HG02763 (cell line): Measurements from ENCODE around the gene PRCC.

Experiments
- ATAC-seq: cut with Tn5 transposase; IDR thresholded peaks from one replicate; pipeline ENCODE4 v1.9.1; 2021; ENCODE audit warnings: mild to moderate bottlenecking, moderate library complexity; ENCODE audit not compliant: unreplicated experiment

Gene PRCC

DNA sequence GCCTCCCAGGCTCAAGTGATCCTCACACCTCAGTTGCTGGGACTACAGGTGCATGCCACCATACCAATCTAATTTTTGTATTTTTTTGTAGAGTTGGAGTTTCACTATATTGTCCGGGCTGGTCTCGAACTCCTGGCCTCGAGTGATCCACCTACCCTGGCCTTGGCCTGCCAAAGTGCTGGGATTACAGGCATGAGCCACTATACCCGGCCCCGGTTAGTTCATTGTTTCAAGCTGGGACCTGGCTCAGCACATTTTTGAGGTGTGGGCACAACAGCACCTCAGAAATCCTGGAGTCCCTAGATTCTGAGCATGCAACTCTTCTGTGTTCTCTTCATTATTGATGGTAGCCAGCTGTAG lies 28.0 kb downstream of the PRCC start:
- no peak for ATAC-seq

DNA sequence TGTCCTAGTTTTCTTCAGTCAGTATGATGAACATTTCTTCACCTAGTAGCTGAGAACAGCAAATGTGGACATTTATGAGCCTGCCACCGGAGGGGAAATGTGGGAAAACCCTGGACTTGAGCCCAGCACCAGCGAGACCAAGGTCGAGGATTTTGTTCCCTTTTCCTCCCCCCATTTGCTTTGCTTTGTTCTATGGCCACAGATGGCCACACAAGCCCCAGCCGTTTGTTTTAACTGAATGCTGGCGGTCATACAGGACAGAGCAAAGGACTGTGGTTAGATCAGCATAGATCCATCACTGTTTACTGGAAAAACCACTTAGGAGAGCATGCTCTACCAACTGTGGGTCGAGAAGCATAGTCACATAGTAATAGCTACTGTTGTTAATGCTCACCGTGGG lies 28.5 kb downstream of the PRCC start:
- no peak for ATAC-seq

DNA sequence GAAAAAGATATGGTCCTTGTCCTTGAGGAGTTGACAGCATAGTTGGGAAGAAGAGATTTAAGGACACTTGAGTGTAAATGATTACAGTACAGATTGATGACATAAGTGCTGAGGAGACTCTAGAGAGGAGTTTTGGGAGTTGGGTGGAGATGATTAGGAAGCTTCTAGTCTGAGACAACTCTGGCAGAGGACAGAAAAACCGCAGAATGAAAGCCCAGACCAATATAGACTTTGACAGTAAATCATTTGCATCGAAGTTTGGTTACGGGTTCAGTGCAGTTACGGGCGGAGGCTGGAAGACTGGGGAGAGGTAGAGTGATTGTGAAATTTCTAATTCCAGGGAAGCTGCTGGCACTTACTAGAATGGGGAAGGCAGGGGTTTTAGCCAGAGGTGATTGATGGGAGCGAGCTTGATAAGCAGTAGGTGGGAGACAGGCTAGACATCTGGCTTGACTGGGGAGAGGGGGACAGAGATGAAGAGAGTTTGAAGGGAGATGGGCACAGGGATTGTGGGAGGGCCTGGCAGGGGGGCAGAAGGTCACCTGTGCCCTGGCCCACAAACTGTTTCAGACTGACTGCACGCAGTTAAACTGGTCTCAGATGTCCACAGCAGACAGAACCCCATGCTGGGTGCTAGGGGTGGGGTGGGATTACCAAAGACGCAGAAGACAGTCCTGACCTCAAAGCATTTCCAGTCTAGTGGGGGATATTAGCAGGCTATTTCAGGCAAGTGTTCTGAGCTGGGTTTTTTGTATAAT lies 29.2 kb downstream of the PRCC start:
- peak; percentile 41 for ATAC-seq

DNA sequence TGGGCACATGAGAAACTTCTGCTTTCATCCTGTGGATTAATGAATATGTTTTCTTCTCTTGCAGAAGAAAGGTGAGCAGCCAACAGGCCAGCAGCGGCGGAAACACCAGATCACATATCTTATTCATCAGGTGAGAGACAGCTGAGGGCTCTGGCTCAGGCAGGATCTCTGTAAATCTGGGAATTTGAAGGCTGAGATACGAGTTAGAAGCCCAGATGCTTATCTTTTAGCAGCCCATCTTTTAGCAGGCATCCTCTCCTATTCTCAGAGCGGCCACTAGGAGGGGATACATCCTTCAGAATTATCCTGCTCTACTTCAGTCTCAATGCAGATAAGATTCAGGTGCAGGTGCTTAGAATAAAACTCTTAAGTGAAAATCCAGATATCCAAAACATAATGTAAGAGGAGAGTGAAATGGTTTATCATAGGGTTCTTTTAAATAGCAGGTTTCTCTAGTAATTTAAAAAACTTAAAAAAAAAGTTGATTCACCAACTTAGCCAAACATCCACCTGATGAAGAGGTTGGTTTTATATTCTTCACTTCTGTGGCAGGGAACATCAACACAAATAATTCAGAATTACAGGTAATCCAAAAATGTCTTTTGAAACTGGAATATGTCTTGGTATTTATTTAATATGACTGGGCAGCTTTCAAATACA lies 30.0 kb downstream of the PRCC start:
- no peak for ATAC-seq

DNA sequence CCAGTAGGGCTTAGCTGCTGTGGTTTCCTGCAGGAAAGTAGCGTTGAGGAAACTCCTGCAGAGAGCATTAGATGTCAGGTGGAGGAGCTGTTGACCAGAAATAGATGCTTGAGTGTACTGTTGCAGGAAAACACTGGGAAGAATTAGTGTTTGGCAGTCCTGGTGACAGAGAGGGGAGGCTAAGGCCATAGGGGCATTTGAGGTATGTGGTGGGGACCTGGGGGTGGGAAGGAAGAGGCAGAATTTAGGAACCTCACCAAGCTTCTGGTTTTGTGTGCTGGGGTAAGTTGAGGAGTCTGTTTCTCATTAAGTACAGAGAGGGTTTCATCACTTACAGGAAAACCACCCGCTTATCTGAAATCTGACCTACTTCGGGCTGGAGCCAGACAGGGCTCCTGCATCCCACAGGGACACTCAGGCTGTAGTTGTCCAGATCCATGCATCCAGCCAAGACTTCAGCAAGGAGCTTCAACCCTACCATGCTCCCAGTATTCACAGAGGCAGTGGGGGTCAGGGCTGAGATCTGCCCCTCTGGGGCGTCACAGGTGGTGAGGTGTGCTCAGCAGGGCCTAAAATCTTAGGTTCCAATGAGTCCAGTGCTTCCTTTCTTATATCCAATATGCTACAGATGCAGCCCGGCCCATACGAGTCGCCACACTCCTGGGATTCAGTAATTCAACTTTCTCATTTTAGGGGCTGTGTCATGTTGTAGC lies 34.2 kb downstream of the PRCC start:
- no peak for ATAC-seq

DNA sequence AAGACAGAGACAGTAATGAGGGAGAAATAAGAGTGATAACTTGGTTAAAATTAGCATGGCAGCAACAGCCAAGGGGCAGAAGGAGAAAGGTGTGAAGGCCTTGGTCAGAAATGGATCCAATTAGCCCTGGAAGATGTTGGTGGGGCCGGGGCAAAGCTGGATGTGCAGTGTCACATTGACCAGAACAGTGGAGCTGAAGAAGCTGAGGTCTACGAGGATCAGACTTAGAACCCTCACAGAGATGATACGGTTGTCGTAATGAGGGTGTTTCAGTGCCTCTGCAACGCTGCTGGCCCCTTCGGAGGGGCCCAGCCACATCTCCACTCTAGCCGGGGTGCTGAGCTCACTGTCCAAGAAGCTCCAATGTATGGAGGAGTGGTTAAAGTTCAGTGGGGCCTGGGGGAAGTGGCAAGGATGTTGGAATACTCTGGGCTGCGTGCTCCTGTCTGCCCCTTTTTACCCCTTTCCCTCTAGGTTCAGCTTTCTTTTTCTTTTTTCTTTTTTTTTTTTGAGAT lies 35.1 kb downstream of the PRCC start:
- ATAC-seq: no peak

DNA sequence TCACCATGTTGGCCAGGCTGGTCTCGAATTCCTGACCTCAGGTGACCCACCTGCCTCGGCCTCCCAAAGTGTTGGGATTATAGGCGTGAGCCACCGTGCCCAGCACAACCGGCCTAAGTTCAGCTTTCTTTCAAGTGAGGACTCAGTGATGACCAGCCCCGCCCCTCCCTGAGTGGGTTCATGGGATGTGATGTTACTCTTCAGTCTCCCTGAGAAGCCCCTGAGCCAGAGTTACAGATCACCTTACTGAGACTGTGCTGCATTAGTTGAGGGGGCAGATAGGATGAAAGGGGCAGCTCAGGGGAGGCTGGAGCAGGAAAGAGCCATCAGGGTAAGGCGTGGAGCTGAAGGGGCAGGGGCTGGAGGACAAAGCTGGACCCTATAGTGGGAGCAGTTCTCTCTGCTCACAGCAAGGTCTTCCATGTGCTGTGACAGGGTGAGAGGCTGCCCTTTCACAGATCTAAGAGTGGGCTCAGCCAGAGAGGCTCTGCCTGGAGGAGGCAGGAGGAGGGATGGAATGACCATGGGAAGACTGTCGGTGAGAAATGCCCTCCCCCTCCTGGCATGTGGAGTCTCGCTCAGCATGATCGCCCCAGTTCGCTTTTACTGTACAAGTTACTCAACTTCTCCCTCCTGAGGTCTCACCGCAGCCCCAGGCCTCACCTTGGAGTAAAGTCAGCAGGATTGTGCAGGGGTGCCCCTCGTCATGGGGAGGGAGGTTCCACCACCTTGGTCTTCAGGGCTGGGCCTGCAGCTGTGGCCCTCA lies 35.9 kb downstream of the PRCC start:
- no peak for ATAC-seq

DNA sequence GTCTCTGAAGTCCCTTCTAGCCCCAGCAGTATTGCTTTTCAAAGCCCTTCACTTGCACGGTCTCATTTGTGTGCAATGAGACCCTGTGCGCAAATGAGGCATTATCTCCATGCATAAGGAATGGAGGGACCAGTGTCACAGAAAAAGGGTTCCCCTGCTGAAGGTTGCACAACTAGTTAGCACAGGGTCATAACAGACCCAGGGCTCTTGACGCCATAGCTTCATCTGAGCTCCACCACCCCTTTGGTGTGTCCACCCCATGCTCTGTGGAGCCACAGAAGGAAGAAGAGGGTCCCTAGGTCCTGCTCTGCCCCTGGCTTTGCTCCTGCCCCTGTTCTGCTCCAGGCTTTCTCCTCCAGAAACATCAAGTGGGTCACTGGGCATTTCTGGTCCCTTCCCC lies 36.7 kb downstream of the PRCC start:
- no peak for ATAC-seq

DNA sequence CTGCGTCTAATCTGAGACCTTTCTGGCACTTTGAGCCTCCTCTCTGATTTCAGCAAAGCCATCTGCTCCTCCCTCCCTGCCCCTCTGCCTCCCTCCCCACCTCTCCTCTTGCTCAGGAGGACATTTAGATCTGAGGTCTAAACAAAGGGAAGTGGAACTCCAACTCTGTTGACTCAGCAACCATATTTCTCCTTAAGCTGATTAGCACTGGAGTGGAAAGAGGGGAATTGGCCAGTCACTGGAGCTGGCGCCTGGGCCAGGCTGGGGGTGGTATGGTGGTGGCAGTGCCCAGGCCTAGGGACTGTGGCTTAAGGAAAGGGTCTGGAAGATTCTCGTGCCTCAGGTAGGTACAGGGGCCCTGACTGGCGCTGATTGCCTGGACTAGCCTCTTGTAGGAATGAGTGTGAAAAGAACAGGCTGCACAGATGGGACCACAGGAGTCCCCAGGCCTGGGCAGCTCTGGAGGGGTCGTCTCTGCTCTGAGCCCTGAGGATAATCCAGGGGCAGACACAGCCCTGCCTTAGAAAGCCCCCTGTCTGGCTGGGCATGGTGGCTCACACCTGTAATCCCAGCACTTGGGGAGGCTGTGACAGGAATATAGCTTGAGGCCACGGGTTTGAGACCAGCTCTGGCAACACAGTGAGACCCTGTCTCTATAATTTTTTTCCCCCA lies 37.4 kb downstream of the PRCC start:
- ATAC-seq: no peak

DNA sequence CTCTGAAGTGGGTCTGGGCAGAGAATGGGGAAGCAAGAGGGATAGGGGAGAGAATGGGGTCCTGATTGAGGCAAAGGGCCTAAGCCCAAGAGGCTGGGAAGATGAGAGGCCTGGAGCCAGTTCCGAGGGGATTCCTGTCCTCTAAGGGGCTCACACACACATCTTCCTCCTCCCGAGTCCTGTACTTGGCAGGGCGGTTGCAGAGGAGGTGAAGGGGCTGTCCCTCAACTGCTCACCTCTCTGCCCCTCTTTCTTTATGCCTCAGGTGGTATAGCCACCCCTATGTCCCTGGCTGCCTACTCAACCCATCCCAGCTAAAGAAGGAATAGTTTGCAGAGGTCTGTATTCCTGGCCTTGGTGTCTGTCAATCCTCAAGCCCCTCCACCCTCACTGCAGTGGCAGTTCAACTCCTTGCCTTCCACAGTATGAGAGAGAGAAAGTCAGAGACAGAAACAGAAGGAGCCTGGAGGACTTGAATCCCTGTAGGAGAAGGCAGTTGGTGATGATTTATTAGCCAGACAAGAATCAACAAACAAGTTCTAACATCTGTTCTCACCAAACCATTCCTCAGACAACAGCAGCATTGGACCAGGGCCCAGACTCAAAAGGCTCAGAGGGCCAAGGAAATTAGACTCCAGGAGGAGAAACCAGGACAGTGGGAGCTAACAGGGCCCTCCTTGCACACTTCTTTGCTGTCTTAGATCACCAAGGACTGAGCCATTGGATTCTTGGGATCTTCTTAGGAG lies 38.6 kb downstream of the PRCC start:
- no peak for ATAC-seq

DNA sequence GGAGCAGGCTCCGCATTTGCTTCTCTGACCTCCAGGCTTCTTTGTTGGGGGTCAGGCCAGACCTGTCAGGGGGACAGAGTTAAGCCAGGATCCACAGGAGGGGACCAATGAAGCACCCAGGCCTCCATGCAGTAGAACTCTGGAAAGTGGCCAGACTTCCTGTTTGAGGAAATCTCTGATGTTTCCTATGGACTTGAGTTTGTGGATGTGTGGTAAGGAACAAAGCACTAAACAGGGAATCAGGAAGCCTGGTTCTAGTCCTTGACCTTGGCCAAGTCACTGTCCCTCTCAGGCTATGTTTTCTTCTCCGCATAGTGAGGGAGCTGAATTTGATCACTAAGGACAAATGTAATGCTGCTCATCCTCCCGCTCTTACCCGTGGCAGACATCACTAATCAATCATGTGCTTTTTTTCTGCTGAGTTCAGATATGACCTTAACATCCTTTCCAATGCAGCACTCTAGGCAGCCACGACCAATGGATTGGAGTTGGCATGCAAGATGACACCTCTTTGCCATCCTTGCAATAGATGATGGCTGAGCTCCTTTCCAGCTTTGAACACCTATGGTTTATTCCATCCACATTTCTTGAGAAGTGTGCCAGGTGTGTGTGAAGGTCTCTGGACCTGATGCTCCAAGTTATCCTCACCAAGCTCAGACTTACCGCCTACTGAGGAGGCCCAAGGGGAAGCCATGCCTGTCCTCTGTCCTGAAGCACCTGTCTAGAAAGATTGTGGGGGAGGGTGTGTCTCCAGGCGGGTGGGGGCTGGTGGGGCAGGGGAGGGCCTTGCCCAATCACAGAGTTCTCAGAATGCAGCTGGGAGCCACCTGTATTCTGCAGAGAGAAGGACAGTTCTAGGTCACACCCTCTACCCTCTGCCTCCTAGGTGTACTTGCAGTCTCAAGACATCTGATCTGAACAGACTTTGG lies 39.4 kb downstream of the PRCC start:
- ATAC-seq: no peak

DNA sequence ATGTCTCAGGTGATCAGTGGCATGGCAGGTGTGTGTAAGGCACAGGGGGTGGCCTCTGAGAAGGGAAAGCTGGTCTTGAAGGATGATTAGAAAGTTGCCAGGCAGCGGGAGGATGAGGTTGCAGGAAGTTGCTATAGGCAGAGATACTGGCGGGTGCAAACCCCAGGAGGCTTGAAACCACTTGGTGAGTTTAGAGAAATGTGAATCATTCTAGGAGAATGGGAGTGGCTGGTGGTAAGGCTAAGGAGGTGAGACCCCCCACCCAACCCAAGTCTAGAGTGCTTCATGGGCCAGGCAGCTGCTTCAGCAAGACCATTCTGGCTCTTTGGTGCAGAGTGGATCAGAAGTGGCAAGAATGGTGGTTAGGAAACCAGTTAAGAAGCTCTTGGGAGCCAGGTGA lies 40.3 kb downstream of the PRCC start:
- no peak for ATAC-seq

DNA sequence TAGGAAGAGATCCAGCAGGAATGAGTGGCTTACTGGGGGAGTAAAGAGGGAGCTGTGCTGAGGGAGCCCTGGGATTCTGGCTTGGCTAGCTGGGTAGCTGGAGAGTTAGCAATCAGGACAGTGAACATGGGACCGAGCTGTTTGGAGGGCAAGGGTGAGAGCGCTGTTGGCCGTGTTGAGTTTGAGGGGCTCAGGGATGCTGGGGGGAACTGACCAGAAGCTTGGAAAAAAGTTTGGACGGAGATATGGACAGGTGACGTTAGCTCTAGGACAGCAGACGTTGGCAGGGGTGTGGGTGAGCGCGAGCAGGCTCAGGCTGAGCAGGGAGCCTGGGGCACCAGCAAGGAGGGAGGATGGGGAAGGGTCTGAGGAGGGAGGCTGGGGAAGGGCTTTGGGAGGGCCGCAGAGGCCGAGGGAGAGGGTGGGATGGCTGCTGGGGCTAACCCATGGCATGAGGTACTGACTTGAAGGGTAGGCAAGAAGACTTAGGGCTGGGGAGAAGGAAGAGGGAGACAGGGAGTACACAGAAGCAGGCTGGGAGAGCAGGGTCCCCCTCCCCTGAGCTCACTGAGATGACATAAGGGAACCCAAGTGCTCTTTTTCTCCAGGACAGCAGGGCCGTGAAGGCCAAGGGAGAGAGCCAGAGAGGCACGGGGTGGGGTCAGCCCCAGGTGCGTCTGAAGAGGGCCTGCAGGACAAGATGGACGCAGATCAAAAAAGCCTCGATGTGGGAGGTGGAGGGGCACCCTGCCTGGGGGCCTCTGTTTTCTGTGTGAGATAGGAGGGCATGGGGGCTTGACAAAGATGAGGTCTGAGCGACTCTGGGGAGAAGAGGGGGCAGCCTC lies 41.1 kb downstream of the PRCC start:
- ATAC-seq: no peak

DNA sequence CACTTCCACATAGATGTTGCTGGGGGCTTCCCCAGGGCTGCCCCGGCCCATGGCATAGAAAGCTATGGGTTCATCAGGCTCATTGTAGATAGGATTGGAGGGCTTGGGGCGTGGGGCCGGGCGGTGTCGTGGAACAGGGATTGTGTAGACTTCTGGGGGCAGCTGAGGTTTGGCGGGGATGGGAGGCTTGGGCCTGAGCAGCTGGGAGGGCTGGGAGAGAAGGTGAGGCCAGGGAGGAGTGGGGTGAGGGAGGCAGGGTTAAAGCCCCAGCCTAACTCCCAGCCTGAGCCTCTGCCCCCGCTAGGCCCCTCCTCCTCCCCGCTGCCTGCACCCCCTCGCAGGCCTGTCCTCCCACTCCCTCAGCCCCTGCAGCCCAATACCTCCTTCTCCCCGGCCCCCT lies 41.9 kb downstream of the PRCC start:
- no peak for ATAC-seq

DNA sequence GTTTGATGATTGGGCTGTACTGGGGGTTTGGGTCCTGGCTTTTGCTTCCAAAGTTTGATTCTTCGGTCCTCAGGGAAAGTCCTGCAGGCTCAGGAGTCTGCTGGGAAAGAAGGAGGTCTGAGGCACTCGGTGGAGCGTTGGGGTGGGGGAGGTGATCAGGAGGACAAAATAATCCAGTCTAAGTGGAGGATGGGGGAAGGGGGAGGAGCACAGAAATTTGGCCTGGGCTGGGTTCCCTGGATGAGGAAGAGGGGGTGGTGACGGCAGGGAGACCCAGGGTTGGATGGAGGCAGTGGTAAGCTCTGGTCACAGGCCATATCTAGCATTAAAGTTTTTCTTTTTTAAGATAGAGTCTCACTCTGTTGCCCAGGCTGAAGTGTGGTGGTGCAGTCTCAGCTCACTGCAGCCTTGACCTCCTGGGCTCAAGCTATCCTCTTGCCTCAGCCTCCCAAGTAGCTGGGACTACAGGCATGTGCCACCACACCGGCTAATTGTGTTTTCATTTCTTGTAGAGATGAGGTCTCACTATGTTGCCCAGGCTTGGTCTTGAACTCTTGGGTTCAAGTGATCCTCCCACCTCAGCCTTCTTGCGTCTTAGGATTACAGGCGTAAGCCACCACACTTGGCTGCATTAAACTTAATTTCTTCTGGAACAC lies 42.5 kb downstream of the PRCC start:
- no peak for ATAC-seq

DNA sequence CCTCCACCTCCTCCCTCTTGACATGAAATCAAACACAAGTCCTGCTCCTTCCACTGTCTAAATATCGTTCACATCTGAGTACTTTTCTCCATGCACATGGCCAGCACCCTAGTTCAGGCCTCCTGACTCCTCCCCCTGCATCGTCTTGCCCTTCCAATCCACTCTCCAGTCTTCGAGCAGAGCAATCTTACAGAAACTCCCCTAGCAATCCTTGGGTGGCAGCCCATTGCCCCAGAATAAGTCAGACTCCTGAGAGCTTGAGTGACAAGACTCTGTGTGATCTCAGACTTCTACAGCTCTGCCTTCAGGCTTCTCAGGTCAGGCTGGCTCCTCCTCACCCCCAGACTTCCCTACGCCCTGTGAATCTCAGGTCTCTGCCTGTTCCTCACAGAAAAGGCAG lies 43.8 kb downstream of the PRCC start:
- no peak for ATAC-seq

DNA sequence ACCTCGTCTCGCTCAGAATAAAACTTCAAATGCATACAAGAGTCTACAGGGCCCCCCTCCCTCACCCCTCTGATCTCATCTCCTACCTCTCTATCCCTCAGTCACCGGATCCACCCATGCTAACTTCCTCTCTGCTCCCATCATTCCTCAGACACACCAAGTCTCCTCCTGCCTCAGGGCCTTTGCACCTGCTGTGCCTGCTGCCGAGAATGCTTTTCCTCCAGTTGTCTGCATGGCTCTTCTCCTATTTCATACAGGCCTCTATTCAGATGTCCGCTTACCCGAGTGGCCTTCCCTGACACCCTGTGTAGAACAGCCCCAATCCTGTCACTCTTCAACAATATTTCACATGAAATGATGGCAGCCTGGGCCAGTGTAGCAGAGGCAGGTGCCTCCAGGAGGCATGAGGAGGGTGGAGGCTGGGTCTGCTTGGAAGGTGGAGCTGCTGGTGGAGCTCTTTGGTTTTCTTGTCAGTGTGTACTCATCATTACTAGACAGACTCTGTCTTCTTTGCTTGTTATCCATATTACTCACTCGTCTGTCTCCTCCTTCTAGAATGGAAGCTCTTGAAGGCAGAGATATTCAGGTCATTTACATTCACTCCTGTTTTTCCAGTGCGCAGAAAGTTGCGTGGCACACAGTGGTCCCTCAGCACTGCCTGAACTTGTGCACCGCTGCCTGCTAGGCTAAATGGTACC lies 45.1 kb downstream of the PRCC start:
- ATAC-seq: no peak
